ENCODE results near the gene ETHE1.
A peak's percentile ranks its signal among the peaks of the same experiment; 100 is the strongest.

The ETHE1 gene, protein sequence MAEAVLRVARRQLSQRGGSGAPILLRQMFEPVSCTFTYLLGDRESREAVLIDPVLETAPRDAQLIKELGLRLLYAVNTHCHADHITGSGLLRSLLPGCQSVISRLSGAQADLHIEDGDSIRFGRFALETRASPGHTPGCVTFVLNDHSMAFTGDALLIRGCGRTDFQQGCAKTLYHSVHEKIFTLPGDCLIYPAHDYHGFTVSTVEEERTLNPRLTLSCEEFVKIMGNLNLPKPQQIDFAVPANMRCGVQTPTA

DNA sequence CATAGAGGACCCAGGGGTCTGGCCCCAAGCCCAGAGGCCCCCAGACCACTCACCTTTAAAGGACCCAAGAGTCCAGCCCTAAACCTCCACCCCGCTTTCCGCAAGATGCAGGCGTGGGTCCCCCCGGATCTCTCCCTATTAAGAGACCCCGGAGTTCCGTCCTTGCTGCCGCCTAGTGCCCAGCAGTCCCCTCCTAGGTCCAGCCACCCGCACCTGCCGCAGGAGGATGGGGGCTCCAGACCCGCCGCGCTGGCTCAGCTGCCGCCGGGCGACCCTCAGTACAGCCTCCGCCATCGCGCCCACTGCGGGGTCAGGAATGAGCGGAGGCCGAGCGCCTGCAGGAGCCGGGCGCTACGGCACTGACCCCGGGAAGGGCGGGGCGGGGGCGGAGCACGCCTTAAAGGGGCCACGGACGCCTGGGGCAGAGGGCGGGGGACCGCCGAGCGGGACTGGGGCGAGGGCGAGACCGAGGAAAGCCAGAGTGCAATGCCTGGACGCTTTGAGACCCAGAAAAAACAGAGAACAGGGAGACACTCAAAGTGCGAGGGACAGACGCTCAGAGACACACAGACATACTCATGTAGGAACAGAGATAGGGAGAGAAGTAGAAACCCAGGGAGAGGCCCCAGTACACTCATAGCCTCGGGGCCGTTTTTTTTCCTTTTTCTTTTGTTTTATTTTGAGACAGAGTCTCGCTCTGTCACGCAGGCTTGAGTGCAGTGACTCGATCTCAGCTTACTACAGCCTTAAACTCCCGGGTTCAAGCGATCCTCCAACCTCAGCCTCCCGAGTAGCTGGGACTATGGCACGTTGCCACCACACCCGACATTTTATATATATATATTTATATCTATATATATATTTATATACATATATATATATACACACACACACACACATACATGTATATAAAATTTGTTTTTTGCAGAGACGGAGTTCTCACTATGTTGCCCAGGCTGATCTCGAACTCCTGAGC, at the start of gene ETHE1:
TSS of gene ETHE1 (minus strand) at position 318 of the 976 bp plus-strand sequence. CDS start at position 294, 24 bp downstream.
- DNase-seq (ENCODE audit: low read depth in 3 of 3, low spot score in 1 of 3), result peak in 1 of 3 donors; percentile 67

DNA sequence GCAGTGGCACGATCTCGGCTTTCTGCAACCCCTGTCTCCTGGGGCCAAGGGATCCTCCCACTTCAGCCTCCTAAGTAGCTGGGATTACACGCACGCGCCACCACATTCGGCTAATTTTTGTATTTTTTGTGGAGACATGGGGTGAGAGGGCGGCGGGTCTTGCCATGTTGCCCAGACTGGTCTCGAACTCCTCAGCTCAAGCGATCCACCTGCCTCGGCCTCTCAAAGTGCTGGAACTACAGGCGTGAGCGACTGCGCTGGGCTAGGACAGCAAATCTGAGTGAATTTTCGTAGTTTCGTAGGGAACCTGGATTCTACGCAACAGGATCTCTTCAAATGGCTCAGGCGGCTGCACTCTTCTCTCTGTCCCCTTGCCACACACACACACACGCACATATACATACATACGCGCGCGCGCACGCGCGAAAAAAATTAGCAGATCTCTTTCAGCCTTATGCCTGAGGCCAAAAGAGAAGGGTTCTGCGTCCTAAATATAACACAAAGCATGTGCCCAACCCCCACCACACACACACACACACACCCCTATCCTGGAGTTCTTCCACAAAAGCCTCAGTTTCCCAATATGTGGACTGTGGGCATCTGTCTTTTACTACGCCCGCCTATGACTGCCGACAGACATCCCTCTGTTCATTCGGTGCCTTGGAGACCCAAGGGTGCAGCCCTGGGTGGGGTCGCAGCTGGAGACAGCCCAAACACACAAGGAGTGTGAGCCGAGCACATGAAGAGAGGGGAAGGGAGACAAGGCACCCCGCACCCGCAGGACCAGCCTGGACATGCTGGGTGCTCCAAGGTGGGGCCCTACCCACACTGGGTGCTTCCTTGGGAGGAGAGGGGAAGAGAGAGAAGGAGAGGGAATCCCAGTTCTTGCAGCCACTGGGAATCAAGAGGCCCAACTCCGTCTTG, 49.2 kb upstream of the ETHE1 start:
- DNase-seq (ENCODE audit: low read depth in 3 of 3, low spot score in 1 of 3), result no peak

DNA sequence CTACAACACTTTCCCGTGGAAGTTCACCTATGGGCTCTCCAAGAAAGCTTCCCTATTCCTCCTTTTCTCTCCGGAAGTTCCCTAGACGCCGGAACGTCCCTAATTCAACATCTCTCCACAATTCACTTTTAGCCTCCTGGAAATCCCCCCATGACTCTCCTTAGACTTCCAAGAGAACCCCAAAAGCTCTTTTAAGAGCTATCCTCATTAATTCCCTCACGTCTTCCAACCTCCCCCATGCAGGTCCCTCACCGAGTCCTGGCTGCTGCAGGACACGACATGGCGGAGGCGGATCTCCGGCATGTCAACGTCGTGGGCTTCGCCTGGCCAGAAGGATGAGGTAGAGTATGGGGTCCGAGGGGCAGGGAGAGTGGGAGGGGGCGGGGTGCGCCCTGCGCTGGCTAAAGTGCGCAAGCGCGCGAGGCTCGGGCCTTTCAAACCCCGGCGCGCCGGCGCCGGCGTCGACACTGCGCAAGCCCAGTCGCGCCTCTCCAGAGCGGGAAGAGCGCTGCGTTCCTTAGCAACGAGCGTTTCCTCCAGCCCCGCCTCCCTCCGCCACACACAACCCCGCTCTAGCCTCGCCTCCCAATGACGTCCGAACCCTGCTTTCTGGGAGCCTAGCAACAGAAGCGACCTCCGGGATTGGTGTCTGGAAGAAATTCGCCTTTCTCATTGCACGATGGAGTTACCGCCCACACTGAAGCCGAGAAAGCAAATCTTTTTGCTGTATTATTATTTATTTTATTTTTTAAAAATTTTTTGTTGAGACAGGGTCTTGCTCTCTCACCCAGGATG, 48.4 kb upstream of the ETHE1 start, which contains the start of the genes PINLYP and XRCC1:
TSS of gene PINLYP (plus strand) at position 646 of the 795 bp plus-strand sequence. CDS start 1,391 bp downstream, outside the sequence.
TSS of gene XRCC1 (minus strand) at position 372 of the 795 bp plus-strand sequence. CDS start at position 303, 69 bp downstream.
- peak; percentile 90 to 91 (median 90) for DNase-seq (ENCODE audit: low read depth in 3 of 3, low spot score in 1 of 3)

DNA sequence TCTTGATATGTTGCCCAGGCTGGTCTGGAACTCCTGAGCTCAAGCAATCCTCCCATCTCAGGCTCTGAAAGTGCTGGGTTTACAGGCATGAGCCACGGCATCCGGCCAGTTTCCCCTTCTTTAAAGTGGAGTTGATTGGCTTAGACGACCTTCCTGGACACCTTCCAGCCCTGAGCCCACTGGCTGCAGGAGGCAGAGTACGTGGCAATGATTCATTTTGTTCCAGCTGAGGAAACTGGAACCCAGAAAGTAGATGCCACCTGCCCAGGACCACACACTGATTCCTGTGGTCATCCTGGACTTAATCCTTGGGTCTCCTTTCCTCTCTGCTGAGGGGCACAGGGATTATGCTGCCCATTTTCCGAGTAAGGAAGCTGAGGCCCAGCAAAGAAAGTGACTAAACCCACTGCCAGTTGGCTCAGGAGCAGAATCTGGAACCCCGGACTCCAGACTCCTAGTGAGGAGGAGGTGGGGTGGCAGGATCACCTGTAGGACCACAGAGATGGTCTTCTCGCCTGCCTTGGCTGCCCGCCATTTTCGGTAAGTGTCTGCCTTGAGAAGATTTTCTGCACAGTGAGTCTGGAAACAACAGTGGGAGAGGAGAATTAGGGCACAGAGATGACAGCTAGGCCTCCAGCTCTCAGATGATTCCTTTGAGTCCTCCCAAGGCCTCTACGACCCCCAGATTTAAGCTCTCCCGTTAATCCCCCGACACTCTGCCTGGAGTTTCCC, 47.6 kb upstream of the ETHE1 start:
- no peak for DNase-seq (ENCODE audit: low read depth in 3 of 3, low spot score in 1 of 3)

DNA sequence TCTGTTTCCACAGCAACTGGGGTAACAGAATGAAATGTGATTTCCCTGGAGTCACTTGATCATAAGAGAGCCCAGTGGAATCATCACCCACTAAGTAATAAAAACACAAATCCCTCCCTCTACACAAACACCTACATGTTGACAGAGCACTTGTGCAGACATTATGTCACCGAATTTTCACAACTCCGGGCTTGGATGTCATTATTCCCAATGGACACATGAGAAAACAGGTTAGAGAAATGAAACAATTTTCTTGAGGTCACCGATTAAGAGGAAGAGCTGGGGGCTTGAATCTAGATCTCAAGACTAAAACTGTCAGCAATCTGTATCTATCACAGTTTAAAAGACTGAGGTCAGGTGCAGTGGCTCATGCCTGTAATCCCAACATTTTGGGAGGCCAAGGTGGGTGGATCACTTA, 45.2 kb upstream of the ETHE1 start:
- DNase-seq (ENCODE audit: low read depth in 3 of 3, low spot score in 1 of 3), result no peak

DNA sequence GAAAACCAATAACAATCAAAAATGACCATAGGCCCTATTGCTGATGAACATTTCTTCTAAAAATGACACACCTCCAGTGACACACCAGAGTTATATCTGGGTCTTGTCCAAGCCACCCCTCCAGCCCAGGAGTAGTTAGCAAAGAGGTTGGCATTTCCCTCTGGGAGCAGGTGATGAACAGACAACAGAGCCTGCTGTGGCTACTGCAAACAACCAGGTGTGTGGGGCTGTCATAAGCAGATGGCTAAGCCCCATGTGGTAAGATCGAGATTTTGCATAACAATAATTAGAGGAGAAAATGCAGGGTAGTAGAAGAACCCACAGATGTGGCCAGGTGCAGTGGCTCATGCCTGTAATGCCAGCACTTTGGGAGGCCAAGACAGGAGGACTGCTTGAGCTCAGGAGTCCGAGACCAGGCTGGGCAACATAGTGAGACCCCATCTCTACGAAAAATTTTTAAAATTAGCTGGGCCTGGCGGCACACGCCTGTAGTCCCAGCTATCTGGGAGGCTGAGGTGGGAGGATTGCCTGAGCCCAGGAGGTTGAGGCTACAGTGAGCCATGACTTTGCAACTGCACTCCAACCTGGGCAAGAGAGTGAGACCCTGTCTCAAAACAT, 43.3 kb upstream of the ETHE1 start:
- no peak for DNase-seq (ENCODE audit: low read depth in 3 of 3, low spot score in 1 of 3)

DNA sequence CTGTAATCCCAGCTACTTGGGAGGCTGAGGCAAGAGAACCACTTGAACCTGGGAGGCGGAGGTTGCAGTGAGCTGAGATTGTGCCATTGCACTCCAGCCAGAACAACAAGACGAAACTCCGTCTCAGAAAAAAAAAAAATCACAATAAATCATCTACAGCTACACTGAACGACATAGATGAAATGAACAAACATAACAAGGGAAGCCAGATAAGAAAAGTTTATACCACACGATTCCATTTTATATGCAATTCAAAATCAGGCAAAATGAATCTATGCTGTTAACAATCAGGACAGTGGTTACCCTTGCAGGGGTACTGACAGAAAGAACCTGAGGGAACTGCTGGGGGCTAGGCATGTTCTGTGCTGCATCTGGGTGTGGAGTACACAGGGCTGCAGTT, 42.7 kb upstream of the ETHE1 start:
- no peak for DNase-seq (ENCODE audit: low read depth in 3 of 3, low spot score in 1 of 3)

DNA sequence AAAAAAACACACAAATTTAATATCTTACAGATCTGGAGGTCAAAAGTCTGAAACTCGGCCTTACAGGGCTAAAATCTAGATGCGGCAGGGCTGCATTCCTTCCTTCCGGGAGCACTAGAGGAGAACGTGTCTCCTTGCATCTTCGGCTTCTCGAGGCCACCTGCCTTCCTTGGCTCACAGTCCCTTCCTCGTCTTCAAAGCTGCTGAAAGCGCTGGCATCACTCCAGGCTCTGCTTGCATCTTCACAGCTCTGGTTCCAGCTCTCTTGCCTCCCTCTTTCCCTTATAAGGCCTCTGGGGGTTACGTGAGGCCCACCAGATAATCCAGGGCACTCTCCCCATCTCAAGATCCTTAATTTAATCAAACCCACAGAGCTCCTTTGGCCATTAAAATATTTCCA, 37.8 kb upstream of the ETHE1 start:
- DNase-seq (ENCODE audit: low read depth in 3 of 3, low spot score in 1 of 3), result no peak

DNA sequence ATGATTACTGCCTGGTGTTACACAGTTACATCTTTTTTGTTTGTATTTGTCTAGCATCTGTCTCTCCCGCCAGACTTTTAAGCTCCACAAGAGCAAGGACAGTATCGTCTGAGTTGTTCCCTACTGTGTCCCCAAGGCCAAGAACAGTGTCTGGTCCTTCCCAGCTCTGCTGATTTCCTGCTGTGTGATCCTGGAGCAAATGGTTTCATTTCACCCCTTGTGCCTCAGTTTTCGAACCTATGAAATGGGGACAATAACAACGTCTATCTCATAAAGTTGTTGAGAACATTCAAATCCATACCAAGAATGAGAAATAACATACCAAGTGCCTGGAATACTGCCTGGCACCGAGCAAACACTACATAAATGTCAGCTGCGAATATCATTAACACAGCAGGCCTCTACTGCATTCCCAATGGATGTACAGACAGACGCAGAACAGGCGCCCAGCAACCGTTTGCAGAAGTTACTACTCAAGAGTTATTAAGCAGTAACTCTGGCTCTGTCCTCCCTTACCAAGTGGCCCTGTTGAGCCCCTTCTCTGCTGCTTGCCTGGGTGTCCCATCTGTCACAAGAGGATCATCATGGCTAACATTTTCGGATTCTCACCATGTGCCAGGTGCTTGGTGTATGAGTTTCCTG, 36.9 kb upstream of the ETHE1 start:
- no peak for DNase-seq (ENCODE audit: low read depth in 3 of 3, low spot score in 1 of 3)

DNA sequence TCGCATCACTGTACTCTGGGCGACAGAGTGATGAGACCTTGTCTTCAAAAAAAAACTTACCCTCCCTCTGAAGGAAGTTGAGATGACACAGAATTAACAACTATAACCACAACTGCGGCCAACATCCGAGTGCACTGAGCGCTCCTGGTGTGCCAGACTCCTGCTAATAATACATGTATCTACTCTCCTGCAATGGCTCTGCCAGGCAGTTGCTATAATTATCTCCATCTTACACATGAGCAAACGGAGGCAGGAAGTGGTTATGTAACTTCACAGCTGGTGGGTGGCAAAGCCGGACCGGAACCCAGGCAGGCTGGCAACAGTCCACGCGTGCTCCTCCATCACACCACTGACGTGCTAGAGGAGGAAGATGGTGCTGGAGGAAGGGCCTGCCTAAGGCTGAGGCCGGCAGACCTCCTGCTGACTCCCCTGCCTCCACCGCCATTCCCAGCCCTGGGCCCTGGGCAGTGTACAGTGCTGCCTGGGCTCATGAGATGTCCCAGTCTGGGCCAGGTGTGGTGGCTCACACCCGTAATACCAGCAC, 35.8 kb upstream of the ETHE1 start:
- peak; percentile 23 to 55 (median 40) for DNase-seq (ENCODE audit: low read depth in 3 of 3, low spot score in 1 of 3)

DNA sequence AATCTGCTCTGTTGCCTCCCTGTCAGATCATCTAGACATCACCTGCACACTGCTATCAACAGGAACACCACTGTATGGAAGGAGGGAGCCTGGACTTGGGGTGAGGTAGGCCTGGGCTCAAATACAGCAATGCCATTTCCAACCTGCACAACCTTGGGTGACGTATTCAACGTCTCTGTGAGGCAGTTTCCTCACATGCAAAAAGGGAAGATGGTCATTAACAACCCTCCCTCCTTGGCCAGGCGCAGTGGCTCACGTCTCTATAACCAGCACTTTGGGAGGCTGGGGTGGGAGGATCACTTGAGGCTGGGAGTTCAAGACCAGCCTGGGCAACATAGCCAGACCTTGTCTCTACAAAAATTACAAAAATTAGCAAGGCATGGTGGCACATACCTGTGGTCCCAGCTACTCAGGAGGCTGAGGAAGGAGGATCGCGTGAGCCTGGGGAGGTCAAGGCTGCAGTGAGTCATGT, 35.3 kb upstream of the ETHE1 start:
- DNase-seq (ENCODE audit: low read depth in 3 of 3, low spot score in 1 of 3), result no peak

DNA sequence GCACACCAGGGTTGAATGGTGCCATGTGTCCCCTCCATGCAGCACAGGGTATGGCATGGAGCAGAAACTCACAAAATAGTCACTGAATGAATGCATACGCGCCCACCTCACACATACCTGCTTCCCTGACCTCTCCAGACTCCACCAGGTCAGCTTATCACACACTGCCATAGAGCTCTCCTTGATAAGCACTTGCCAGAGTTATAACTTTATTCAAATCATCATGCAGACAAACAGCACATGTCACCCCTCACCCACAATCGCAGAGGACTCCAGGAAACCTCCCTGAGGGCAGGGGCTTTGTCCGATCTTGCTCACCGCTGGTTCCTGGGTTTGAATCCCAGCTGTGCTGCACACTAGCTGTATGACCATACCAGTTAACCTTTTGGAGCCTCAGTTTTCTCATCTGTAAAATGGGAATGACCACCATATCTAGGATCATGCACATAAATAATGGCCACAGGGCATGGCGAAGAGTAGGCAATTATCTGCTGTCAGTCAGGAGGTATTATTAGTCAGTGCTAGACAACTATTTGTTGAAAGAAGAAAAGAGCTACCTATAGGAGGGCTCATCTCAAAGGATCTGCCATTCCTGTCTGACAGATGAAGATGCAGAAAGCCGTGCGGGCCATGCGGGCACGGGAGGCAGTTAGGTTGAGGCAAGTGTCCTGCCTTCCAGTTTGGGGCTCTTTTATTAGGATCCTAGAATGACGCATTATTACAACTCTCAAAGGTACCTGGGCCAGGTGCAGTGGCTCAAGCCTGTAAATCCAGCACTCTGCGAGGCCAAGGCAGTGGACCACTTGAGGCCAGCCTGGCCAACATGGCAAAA, 34.4 kb upstream of the ETHE1 start:
- DNase-seq (ENCODE audit: low read depth in 3 of 3, low spot score in 1 of 3), result no peak

DNA sequence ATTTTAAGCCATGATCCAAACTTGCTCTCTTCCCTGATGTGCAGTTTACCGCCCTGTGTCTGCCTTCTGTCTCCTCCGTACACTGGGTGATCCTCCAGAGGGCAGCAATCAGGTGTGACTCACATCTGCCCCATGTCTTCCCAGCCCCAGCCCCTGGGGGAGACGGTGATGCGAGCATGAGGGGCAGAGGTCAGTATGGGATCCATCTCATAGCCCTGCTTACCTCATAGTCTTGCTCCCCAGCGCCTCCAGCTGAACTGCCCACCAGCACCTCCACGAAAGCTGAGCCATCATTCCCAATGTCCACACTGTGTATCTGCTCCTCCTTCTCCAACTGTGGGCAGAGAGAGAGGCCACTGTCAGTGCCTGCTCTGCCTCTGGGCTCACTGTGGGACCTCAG, 33.7 kb upstream of the ETHE1 start:
- no peak for DNase-seq (ENCODE audit: low read depth in 3 of 3, low spot score in 1 of 3)

DNA sequence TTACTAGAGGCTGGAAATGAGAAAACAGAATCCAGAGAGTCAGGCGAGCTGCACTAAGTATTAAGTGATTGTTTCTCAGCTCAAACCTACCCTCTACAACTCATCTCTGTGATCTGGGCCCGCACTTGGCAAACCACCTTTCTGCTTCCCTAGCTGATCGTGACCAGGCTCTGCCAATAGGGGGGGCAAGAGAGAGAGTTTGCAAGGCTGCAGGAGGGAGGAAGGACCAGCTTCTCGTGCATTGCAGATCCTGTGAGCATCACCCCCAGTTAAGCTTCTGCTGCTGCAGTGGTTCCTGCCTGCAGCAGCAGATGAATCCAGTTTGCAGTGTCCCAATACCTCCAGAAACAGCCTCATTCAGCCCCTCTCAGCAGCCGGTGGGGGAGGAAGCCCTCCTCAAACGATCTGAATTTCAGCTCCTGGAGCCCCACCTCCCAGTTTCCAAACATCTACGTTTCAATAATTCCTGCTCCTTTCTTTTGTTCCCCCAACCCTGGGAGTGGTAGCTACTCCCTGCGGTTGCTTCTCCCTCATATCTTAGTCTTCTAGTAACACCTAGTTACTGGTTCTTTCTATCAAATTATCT, 28.3 kb upstream of the ETHE1 start:
- peak; percentile 57 to 66 (median 66) for DNase-seq (ENCODE audit: low read depth in 3 of 3, low spot score in 1 of 3)

DNA sequence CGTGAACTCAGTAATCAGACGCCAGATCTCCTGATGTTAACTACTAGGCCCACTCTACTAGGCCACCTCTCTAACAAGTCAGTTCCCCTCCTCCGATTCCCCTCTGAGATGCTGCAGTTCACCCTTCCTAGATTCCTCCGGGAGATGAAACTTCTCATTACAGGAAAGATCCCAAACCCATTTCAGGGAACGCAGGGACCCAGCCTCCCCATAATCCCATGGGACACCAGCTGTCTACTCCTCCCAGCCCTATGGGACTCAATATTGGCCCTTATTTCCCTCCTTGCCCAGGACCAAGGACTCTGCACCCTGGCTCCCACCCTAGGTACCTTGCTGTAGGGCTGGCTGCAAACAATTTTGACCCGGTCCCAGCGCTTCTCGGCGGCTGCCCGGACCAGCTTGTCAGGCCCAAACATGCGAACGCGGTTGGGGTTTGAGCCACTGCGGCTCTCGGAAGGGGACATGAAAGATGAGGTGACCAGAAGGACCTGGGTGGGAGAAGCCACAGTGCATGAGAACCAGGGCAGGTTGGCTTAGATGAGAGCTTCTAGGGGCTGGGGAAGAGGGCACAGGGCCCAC, 27.4 kb upstream of the ETHE1 start:
- no peak for DNase-seq (ENCODE audit: low read depth in 3 of 3, low spot score in 1 of 3)

DNA sequence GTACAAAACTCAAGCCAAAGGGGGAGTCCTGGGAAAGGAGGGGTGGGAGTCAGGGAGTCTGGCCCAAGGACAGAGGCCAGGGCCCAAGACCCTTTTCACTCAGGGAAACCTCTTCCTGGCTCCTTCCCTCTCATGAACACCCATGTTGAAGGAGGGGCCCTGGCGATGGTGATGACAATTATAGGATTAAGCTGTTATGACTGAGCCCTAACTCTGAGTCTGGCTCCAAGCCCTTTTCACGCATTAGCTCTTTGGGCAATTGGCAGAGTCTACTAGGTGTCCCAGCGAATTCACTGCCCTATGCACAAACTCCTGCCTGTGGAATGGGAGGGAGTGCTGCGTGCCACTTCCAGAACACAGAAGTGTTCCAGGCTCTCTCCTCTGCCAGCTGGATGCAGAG, 26.7 kb upstream of the ETHE1 start:
- no peak for DNase-seq (ENCODE audit: low read depth in 3 of 3, low spot score in 1 of 3)

Measured in stimulated activated CD4-positive, alpha-beta T cell treated with anti-CD3 and anti-CD28 coated beads, TNF-alpha, amount 100 ng/mL, for 1 hour (primary cell).